ENCODE measurements around the gene PNMA6F. TPM values are rescaled to one million over a fixed set of nuclear protein-coding genes. Genes with fewer than 3 reads are reported as not detected.

The PNMA6F gene
- total RNA-seq, 1 experiment from 2014 or later = not detected

DNA sequence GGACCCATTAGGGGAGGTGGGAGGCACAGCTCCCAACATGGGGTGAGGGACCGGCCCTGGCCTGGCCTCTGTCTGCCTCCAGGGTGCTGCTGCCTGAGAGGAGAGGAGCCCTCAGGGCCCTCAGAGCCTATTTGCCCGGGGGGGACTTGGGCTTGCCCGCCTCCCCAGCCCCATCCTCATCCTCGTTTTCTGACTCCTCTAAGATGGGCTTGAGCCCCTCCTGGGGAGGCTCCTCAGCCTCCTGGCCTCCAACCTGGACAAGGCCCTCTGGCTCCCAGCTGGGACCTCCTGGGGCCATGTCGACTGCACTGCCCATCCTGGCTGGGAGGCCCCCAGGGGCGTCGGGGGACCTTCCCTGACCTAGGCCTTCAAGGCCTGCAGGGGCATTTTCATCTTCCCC lies 2.8 kb downstream of the PNMA6F start:
- no peaks in the 10 kb centered on the region for H3K79me2 ChIP-seq (ENCODE audit: insufficient read depth, low read length)
- H4K20me1 ChIP-seq (ENCODE audit: insufficient read depth) = no peaks in the 10 kb centered on the region
- no peak for DNase-seq (ENCODE audit: low read depth, low spot score)
- no peak overlapping the region for H3K27ac ChIP-seq (ENCODE audit: low read depth, low read length)
- H3K4me2 ChIP-seq (ENCODE audit: low read length) = no peak overlapping the region
- H3K27me3 ChIP-seq (ENCODE audit: insufficient read depth, low read length) = no peaks in the 10 kb centered on the region
- no peaks in the 10 kb centered on the region for H3K9me2 ChIP-seq (ENCODE audit: insufficient read depth)
- POLR2A ChIA-PET = no interaction called here
- no peak overlapping the region for H3K4me3 ChIP-seq (replicated peaks in 1 of 2; ENCODE audit: low read depth in 1 of 2, low read length in 2 of 2)
- TF ChIP-seq REST (IDR thresholded peaks at IDR 0.05; ENCODE audit: low read depth) = no peak
- TF ChIP-seq CBX3 (IDR thresholded peaks at IDR 0.05; ENCODE audit: low read depth) = no peak
- TF ChIP-seq EZH2phosphoT487 (IDR thresholded peaks at IDR 0.05; ENCODE audit: borderline replicate concordance) = no peak
- no peak for TF ChIP-seq EGR1 (IDR thresholded peaks at IDR 0.05; ENCODE audit: low read depth)
- TF ChIP-seq FOSL1 (IDR thresholded peaks at IDR 0.05; ENCODE audit: low read depth) = no peak
- no peak for TF ChIP-seq ATF3 (IDR thresholded peaks at IDR 0.05)
- no peak for TF ChIP-seq MAX (IDR thresholded peaks at IDR 0.05)
- TF ChIP-seq YY1 (IDR thresholded peaks at IDR 0.05; ENCODE audit: extremely low read depth, insufficient replicate concordance, low read depth, low read length) = no peak
- TF ChIP-seq CTCF (IDR thresholded peaks at IDR 0.05 in 2 of 3, conservative IDR thresholded peaks at IDR 0.05 in 1 of 3; ENCODE audit: borderline replicate concordance in 1 of 3, insufficient read depth in 1 of 3, low read depth in 2 of 3, low read length in 2 of 3) = no peak
- no peak for TF ChIP-seq SRF (IDR thresholded peaks at IDR 0.05; ENCODE audit: low read depth)
- no peak for TF ChIP-seq JUND (IDR thresholded peaks at IDR 0.05)
- TF ChIP-seq TCF7L2 (IDR thresholded peaks at IDR 0.05; ENCODE audit: borderline replicate concordance, extremely low read depth, insufficient read depth, insufficient read length) = no peak
- H3K9ac ChIP-seq (ENCODE audit: low read length) = no peak overlapping the region
- BruUV-seq (replicated peaks) = no TSS peak
- RAD21 ChIA-PET (ENCODE audit: low non-redundant PET in 1 of 2, low total read pairs in 2 of 2, uncharacterized antibody in 2 of 2, unreplicated experiment in 2 of 2) = no interaction called here
- no peak overlapping the region for H2AFZ ChIP-seq (ENCODE audit: low read depth, low read length, poor library complexity, severe bottlenecking)
- H3K36me3 ChIP-seq (ENCODE audit: control insufficient read depth in 1 of 2, insufficient read depth in 2 of 2, low read length in 2 of 2) = no peaks in the 10 kb centered on the region
- intact Hi-C loops (cut with micrococcal nuclease) = no loop called here
- CTCF ChIA-PET = no interaction called here
- no peak for ATAC-seq
- H3K4me1 ChIP-seq (ENCODE audit: control insufficient read depth in 1 of 2, insufficient read depth in 2 of 2, low read length in 2 of 2) = no peaks in the 10 kb centered on the region
- H3K9me3 ChIP-seq (ENCODE audit: control insufficient read depth in 1 of 2, insufficient read depth in 1 of 2, low read depth in 1 of 2, low read length in 2 of 2) = no peaks in the 10 kb centered on the region

Measured in HCT116 (cell line).